ENCODE measurements around the gene CX3CL1.

Gene CX3CL1

DNA sequence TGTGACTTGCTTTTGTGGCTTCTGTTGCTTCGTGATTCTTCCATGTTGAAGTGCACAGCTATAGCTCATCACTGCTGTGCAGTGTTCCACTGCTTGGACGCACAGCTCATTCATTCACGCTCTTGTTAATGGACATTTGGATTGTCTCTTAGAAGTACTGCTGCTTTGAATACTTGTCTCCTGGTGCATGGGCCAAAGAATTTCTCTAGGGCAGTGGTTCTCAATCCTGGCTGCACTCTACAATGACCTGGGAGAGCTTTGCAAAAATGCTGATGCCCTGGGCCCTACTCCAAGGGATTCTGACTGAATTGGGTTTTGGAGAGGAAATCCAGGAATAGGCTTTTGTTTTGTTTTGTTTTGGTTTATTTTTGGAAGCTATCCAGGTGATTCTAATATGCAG is 52.3 kb downstream of the CX3CL1 start:
- DNase-seq (ENCODE audit: low read depth): no peak
- TF ChIP-seq, protein P1, sequence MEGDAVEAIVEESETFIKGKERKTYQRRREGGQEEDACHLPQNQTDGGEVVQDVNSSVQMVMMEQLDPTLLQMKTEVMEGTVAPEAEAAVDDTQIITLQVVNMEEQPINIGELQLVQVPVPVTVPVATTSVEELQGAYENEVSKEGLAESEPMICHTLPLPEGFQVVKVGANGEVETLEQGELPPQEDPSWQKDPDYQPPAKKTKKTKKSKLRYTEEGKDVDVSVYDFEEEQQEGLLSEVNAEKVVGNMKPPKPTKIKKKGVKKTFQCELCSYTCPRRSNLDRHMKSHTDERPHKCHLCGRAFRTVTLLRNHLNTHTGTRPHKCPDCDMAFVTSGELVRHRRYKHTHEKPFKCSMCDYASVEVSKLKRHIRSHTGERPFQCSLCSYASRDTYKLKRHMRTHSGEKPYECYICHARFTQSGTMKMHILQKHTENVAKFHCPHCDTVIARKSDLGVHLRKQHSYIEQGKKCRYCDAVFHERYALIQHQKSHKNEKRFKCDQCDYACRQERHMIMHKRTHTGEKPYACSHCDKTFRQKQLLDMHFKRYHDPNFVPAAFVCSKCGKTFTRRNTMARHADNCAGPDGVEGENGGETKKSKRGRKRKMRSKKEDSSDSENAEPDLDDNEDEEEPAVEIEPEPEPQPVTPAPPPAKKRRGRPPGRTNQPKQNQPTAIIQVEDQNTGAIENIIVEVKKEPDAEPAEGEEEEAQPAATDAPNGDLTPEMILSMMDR (IDR thresholded peaks at IDR 0.05; ENCODE audit: insufficient read depth, low read depth, low read length, missing control alignments): no peak
- H3K4me3 ChIP-seq (ENCODE audit: low read depth, low read length): no peak overlapping the region

DNA sequence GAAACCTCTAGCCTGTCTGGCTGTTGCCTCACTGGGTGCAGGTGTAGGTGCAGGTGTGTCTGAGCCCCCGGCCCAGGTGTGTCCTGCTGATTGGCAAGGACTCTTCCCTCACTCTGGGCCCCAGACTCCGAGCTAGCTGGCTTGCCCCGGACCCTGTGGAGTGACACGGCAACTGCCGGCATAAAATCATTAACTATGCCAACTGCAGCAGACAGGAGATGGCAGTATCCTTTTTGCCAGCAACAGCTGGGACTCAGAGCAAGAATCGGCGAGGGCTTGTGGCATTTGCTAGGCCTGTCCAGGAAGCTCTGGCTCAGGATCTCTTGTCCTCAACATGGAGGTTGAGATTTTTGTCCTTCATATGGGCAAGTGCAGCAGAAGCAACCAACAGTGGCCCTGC is 54.1 kb downstream of the CX3CL1 start:
- no peak for DNase-seq (ENCODE audit: low read depth)
- no peak overlapping the region for H3K4me3 ChIP-seq (ENCODE audit: low read depth, low read length)
- TF ChIP-seq, protein P1 (IDR thresholded peaks at IDR 0.05; ENCODE audit: insufficient read depth, low read depth, low read length, missing control alignments): no peak

DNA sequence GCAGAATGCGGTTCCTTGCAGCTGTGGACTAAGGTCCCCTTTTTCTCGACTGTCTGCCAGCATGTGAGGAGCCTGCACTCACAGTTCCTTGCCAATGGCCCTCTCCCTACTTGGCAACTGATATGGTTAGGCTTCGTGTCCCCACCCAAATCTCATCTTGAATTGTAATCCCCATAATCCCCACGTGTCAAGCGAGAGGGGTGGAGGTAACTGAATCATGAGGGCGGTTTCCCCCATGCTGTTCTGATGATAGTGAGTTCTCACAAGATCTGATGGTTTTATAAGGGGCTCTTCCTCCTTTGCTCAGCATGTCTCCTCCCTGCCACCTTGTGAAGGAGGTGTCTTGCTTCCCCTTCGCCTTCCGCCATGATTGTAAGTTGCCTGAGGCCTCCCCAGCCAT is 55.0 kb downstream of the CX3CL1 start:
- H3K4me3 ChIP-seq (ENCODE audit: low read depth, low read length): no peak overlapping the region
- TF ChIP-seq, protein P1 (IDR thresholded peaks at IDR 0.05; ENCODE audit: insufficient read depth, low read depth, low read length, missing control alignments): no peak
- DNase-seq (ENCODE audit: low read depth): no peak

DNA sequence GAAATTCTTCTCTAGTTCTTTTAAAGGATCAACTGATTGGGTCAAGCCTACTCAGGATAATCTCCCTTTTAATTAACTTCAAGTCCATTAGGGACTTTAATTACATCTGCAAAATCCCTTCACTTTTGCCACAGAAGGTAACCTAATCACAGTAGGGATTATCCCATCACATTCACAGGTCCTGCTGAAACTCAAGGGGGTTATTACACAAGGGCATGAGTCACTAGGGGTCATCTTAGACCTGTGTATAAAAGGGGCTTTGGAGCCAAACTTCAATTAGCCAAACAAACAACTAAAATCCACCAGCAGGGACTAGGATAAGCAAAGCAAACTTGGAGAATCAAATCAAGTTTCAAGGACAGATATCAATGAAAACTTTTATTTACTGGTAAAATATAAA is 55.5 kb downstream of the CX3CL1 start:
- H3K4me3 ChIP-seq (ENCODE audit: low read depth, low read length): no peak overlapping the region
- TF ChIP-seq, protein P1 (IDR thresholded peaks at IDR 0.05; ENCODE audit: insufficient read depth, low read depth, low read length, missing control alignments): no peak
- DNase-seq (ENCODE audit: low read depth): no peak

DNA sequence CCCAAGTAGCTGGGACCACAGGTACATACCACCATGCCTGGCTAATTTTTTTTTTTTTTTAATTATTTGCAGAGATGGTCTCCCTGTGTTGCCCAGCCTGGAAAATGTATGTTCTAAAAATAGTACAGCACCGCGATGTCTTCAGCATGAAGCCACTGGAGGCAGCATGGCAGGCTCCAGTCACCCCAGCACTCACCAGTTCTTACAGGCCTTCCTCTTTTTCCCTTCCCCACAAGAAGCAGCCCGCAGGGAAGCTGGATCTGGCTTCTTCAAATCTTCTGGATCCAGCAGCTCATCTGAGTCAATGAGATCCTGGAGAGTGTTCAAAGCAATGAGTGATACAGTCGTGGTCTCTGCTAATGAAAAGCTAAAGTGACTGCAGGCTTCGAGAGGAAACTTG is 58.7 kb downstream of the CX3CL1 start:
- TF ChIP-seq, protein P1 (IDR thresholded peaks at IDR 0.05; ENCODE audit: insufficient read depth, low read depth, low read length, missing control alignments): no peak
- DNase-seq (ENCODE audit: low read depth): no peak
- no peak overlapping the region for H3K4me3 ChIP-seq (ENCODE audit: low read depth, low read length)

DNA sequence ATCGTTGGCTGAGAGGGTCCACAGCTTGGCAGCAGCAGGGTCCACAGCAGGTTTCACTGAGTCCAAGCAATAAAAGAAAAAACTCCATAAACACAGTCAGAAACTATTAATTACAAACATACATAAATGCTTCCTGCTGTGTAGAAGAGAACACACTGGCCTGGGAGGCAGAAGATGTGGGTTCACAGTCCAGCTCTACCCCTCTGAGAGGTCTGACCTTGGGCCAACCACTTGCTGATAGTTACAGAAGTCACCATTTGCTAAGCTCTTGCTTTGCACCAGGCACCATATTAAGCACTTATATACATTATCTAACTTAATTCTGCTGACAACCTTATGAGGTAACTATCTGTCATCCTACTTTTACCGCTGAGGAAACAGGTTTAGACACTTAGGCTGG is 60.2 kb downstream of the CX3CL1 start:
- TF ChIP-seq, protein P1 (IDR thresholded peaks at IDR 0.05; ENCODE audit: insufficient read depth, low read depth, low read length, missing control alignments): no peak
- no peak for DNase-seq (ENCODE audit: low read depth)
- no peak overlapping the region for H3K4me3 ChIP-seq (ENCODE audit: low read depth, low read length)

DNA sequence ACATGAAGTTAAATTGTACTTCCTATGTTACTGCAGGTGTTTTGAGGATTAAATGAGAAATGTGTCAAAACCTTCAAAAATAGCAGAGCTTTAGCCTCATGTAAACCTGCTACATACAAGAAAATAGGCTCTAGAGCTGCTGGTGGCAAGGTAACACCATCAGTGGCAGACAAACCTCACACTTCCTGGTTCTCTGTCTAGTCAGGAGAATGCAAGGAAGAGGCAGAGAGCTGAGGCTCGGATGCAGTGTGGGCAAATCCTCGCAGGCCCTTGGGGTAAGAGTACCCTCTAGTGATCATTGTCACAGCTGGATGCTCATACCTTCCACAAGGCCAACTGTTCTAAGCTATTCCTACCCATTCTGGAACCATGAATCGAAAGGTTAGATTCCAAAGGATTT is 60.7 kb downstream of the CX3CL1 start:
- DNase-seq (ENCODE audit: low read depth): no peak
- no peak overlapping the region for H3K4me3 ChIP-seq (ENCODE audit: low read depth, low read length)
- TF ChIP-seq, protein P1 (IDR thresholded peaks at IDR 0.05; ENCODE audit: insufficient read depth, low read depth, low read length, missing control alignments): no peak
